ENCODE measurements around the gene DPM2. TPM values are rescaled to one million over a fixed set of nuclear protein-coding genes. Genes with fewer than 3 reads are reported as not detected.

DPM2 gene
- polyA plus RNA-seq, 2 of the 4 experiments (the other 2 are of a cell fraction), result 41.9 to 45.9 TPM

- DNase-seq (ENCODE audit: low read depth in 1 of 2, low spot score in 1 of 2), result peak; percentile 74 to 89
Observed at GRCh38 chr9:127916720-127917581, 20.7 kb downstream of the DPM2 start, which contains the start of gene ST6GALNAC4. Gene ST6GALNAC4, minus strand, starts transcription at chr9:127917041. Its CDS starts 622 bp downstream, at chr9:127916419.

GRCh38 chr9:127915801-127916719, 21.6 kb downstream of the DPM2 start:
- TF ChIP-seq PHF8 (IDR thresholded peaks at IDR 0.05; ENCODE audit: borderline replicate concordance, low read depth) (no peak), MYC (IDR thresholded peaks at IDR 0.05; ENCODE audit: borderline replicate concordance, low read length) (no peak), CBX2 (IDR thresholded peaks at IDR 0.05; ENCODE audit: borderline replicate concordance, low read depth) (no peak), NFE2L2 (conservative IDR thresholded peaks at IDR 0.05; ENCODE audit: low read length) (no peak), HDAC2 (IDR thresholded peaks at IDR 0.05) (no peak), HEYL (CRISPR knock-in tag; IDR thresholded peaks at IDR 0.05) (no peak), HOXB13 (CRISPR knock-in tag; IDR thresholded peaks at IDR 0.05; ENCODE audit: low read depth) (no peak), CTCF (IDR thresholded peaks at IDR 0.05) (no peak)
- Histone ChIP-seq H3K4me1 (peaks cover 65% of the 10 kb centered on the region), H3K9me3 (no peaks in the 10 kb centered on the region), H3K27ac (peak overlapping the region; percentile 73 to 90), H3K4me3 (peak overlapping the region; percentile 65), H3K4me2 (peak overlapping the region; percentile 89)
- no peak for DNase-seq (ENCODE audit: low read depth in 1 of 2, low spot score in 1 of 2)
- ATAC-seq, result peak; percentile 0 to 2; a peak in 3 of 6 replicates
- 57% methylated on average over 26 of the region's 27 CpGs for WGBS (ENCODE audit: missing lambda C conversion rate)
- ChIA-PET CTCF (interaction anchor here (0.7 to 2.9 kb wide), 8 partner anchors 16 to 183 kb away, joined by 3 to 16 read pairs (median 4); partner anchors contain the start of gene TOR2A), POLR2A (interaction anchor here (0.6 to 1.1 kb wide), 12 partner anchors 12 to 1111 kb away, joined by 3 to 5 read pairs (median 3); partner anchors contain the start of gene TOR2A)
- FAIRE-seq, result no peak

More at GRCh38 chr9:127916720-127917581, 20.7 kb downstream of the DPM2 start, which contains the start of gene ST6GALNAC4:
- CTCF ChIA-PET, result interaction anchor here (0.7 to 2.9 kb wide), 8 partner anchors 19 to 413 kb away, joined by 3 to 16 read pairs (median 3); partner anchors contain the start of gene TOR2A
- H3K4me1 ChIP-seq, result peaks cover 72% of the 10 kb centered on the region
- WGBS (ENCODE audit: missing lambda C conversion rate), result 10% methylated on average over 25 of the region's 71 CpGs
- POLR2A ChIA-PET, result interaction anchor here (0.6 to 1.3 kb wide), 12 partner anchors 11 to 1112 kb away, joined by 3 to 6 read pairs (median 3); partner anchors contain the start of gene TOR2A
- FAIRE-seq (no peak), ATAC-seq (peak; percentile 42 to 74)
- TF ChIP-seq MAZ (IDR thresholded peaks at IDR 0.05; ENCODE audit: borderline replicate concordance, low read depth, low read length), result no peak
- TF ChIP-seq EHMT2 (IDR thresholded peaks at IDR 0.05; ENCODE audit: low read depth), result no peak
- no peak for TF ChIP-seq BHLHE40 (IDR thresholded peaks at IDR 0.05; ENCODE audit: low read depth, low read length)
- peak in 1 of 2 experiments; percentile 53; a peak in 2 of 5 replicates for TF ChIP-seq JUN (IDR thresholded peaks at IDR 0.05)
- TF ChIP-seq HOXB5 (CRISPR knock-in tag; IDR thresholded peaks at IDR 0.05), result no peak
- TF ChIP-seq NFE2L2 (conservative IDR thresholded peaks at IDR 0.05; ENCODE audit: low read length), result no peak
- peak; percentile 43; the same call in 1 of the 2 replicates for TF ChIP-seq POLR2A (IDR thresholded peaks at IDR 0.05; ENCODE audit: low read length)
- peak within 1 kb of the TSS; percentile 65 for H3K4me3 ChIP-seq
- H3K9me3 ChIP-seq, result no peaks in the 10 kb centered on the region
- H3K4me2 ChIP-seq, result peak within 1 kb of the TSS; percentile 89
- H3K27ac ChIP-seq, result peak within 1 kb of the TSS; percentile 82 to 90

GRCh38 chr9:127915325-127915752, 22.3 kb downstream of the DPM2 start:
- WGBS (ENCODE audit: missing lambda C conversion rate), result 67% methylated on average over 5 of the region's 5 CpGs
- DNase-seq (ENCODE audit: low read depth in 1 of 2, low spot score in 1 of 2) (no peak), ATAC-seq (no peak), FAIRE-seq (no peak)
- Histone ChIP-seq H3K4me2 (peak overlapping the region; percentile 89), H3K4me1 (peaks cover 58% of the 10 kb centered on the region), H3K27ac (peak overlapping the region in 1 of 2 experiments; percentile 90; a peak in 4 of 6 replicates), H3K9me3 (no peaks in the 10 kb centered on the region), H3K4me3 (no peak overlapping the region)
- ChIA-PET POLR2A (no interaction called here), CTCF (interaction anchor here (0.8 to 2.9 kb wide), 7 partner anchors 17 to 182 kb away, joined by 3 to 16 read pairs (median 4); partner anchors contain the start of gene TOR2A)
- TF ChIP-seq POLR2A (IDR thresholded peaks at IDR 0.05; ENCODE audit: low read length), result no peak
- no peak for TF ChIP-seq MYC (IDR thresholded peaks at IDR 0.05; ENCODE audit: borderline replicate concordance, low read length)
- no peak for TF ChIP-seq HOXB5 (CRISPR knock-in tag; IDR thresholded peaks at IDR 0.05)
- no peak for TF ChIP-seq USF2 (IDR thresholded peaks at IDR 0.05)
- TF ChIP-seq HDAC2 (IDR thresholded peaks at IDR 0.05), result no peak
- TF ChIP-seq CBX8 (IDR thresholded peaks at IDR 0.05), result no peak
- TF ChIP-seq HOXA7 (CRISPR knock-in tag; IDR thresholded peaks at IDR 0.05), result no peak

Data from A549 (cell line).